Colon (tissue), 2 donors: Measurements from ENCODE around the gene NTF3.

Source experiments
- FAIRE-seq: peaks from 2 replicates; lab custom pipeline; 2012; peaks lifted over from hg19 to GRCh38; lab: Jason Lieb, UNC
- donor health status: control.
- donor health status: control.

NTF3 gene

DNA sequence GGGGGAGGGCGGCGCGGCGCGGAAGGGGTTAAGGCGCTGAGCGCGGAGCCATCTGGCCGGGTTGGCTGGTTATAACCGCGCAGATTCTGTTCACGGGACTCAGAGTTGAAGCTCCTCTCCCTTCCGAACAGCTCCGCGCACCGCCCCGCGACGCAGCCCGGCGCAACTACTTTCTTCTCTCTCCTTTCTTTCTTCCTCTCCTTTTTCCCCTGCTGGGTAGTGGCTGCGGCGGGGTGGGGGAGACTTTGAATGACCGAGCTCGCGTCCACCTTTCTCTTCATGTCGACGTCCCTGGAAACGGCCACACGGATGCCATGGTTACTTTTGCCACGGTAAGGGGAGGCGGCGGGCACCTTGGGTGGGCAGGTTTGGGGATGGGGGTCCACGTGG lies at the start of gene NTF3:
NTF3 (plus strand) TSS at position 98 of the 390 bp plus-strand sequence; CDS start at position 315, 217 bp downstream.
- no peak for FAIRE-seq

GRCh38 chr12:5384015-5384414 lies 47.9 kb upstream of the NTF3 start:
- no peak for FAIRE-seq

- no peak for FAIRE-seq
These were observed 43.0 kb upstream of the NTF3 start for GRCh38 chr12:5388581-5389535.

GRCh38 chr12:5390174-5390799 lies 41.6 kb upstream of the NTF3 start:
- no peak for FAIRE-seq

GRCh38 chr12:5391653-5392052 lies 40.3 kb upstream of the NTF3 start:
- no peak for FAIRE-seq

GRCh38 chr12:5392961-5393360 lies 38.9 kb upstream of the NTF3 start:
- no peak for FAIRE-seq

DNA sequence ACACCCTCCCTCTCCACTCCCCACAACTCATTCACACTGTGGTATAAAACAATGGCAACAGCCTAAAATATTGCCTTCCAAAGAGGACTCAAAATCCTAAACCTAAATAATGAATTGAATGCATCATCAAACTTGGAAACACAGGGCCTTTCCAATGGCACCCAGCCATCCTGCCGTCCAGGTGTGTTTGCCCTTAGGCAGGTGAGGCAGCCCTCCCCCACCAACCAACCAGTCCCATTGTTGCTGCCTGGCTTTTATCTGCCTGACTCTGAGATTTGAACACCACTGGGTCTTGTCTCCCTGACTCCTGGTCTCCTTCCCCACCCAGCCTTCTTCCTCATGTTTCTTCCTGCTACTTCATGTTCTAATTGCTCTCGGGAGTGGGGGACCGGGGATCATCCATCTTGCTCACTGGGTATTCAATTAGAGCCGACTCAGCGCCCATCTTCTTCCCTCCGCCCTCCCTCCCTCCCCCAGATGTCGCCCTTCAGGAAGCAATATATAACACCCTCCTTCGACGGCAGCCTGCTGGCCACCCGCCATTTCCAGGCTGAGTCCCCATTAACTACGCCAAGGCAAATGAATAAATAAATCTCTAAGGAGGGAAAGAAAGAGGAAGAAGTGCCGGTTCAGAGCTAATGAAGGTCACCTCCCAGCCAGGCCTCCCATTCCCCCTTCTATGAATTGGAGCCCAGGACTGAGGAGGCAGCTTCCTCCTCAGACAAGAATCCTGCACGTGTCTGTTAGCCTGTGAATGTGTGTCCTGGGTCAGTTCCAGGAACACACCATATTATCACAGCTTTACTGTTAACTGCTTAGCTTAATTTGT lies 36.3 kb upstream of the NTF3 start:
- FAIRE-seq, result no peak

DNA sequence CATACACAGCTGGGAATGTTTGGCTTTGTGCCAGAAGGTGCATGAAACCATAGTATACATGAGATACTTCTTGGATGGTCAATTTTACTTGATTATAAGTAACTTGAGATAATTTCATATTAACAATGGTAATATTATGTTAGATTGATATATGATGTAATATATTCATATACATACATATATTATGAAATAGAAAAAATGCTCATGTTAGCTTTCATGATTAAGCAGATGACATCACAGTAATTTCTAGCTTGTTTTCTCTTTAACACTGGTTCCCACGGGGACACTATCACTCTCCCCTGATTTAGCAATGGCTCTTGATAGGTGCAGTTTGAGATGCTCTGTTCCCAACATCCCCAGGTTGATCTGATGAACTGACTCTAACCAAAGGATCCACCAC lies 35.4 kb upstream of the NTF3 start:
- FAIRE-seq, result no peak

GRCh38 chr12:5399266-5399665 lies 32.6 kb upstream of the NTF3 start:
- FAIRE-seq, result no peak

DNA sequence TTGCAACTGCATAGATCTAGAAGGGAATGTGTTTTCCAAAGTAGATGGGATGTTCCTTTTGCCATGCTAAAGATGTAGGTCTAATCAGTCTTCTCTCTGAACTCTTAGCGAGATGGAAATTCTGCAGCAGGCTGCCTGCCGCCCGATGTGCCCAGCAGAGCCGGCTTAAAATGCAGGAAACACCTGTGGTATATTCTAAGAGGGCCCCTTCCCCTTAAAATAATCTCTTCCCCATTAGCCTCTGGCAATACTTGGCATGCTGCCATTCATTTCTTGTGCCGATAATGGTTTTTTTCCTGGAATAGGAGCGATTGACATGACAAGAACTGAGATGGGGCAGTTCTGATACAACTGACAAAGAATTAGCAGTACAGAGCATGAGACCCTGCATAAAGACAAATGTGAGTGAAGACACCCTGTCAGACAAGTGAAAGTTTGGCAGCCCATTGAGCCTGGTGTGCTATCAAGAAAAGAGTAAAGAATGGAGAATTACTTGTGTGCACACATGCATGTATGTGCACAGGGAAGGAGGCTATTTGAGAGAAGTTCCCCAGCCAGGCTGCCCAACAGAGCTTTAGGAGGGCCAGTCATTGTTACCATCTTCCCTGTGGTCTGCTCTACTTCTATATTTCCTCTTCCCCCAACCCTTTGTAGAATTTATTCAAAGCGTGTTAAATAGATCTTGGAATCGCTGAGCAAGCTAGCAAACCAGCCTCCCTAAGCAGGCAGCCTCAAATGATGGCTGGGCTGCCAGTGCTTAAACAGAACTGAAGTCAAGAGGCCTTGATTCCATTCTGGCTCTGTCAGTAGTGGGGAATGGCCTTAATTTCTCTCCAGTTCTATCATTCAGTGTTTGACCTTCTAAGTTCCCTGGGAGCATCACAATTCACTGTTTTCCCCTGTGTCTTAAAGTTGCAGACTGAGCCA lies 29.6 kb upstream of the NTF3 start:
- FAIRE-seq, result no peak

DNA sequence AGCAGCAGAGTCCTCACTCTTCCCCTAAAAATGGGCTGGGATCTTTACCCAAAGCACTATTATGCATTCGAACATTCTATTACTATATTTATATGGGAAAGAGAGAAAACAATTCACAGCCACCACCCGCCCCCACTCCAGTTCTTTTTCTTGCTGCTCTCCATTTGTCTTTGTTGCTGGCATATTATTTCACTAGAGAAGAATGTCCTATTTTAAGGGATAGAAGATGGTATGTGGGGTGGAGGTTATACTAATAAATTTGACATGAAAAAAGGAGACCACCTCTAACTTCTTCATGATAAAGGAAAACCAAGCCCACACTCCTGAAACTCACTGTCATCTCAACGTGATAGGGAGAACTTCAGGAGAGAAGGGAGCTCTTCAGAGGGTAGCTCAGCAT lies 28.5 kb upstream of the NTF3 start:
- FAIRE-seq, result no peak

DNA sequence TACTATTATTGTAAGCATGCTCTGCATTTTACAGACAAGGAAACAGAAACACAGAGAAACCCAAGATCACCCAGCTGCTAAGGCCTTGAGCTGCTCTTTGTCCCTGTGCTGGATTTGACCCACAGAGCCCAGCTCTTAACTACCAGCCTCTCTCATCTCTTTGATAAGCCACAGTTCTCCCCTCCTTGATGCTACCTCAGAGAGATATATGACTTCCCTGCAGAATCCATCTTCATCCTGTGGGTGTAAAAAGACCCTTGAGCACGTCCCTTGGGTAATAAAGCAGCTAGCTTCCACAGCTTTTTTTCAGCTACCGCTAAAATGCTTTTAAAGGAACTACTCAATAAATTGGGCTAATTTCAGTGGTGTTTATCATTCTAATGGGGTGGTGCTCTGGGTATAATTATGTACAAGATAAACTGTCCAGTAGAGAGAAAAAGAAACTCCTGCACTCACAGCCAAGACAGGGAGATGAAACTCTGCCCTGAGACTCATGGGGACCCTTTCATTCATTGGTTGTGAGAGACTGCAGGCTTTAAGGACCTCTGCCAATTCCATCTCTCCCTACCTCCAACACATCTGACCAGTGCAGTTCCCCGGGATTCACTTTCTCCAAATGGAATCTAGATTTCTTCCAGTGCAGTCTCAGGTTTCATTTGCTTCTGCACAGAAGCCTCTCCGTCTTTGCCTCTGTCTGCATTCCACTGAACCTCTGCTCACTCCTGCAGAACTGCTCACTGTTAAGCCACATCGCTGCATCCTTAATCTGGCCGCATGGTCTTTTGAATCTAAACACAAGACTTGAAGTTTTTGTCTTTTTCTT lies 24.7 kb upstream of the NTF3 start:
- no peak for FAIRE-seq

- no peak for FAIRE-seq
These were observed 22.3 kb upstream of the NTF3 start for GRCh38 chr12:5409619-5410018.

DNA sequence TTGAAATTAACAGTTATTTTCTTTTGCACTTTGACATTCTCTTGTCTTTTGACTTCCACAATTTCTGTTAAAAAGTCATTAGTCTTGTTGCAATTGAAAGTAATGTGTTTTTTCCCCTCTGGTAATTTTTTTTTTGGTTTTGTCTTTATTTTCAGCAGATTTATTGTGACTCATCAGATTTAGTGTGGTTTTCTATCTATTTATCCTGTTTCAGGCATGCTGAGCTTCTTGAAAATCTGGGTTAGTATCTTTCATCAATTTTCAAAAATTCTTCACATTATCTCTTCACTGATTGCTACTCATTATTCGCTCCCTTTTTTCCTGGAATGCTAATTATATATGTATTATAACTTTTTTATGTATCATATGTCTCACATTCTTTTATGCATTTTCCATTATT lies 15.3 kb upstream of the NTF3 start:
- FAIRE-seq, result no peak

DNA sequence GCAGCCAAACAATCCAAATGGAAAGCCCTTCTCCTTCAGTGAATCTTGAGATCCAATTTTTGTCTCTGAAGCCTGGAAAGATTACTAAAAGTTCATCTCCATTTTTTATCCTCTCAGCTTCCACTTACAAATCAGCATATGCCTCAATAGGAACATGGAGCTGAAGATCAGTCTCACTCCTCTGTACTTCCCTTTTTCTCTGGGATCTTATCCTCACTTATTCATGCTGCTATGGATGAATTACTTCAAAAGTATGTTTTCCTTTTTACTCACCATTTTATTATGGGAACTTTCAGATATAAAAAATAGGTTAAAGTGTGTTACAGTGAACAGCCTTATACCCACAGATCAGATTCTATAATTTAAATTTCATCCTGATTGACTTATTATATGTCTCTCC lies 14.4 kb upstream of the NTF3 start:
- FAIRE-seq, result no peak

GRCh38 chr12:5428332-5429221 lies 3.3 kb upstream of the NTF3 start:
- no peak for FAIRE-seq

DNA sequence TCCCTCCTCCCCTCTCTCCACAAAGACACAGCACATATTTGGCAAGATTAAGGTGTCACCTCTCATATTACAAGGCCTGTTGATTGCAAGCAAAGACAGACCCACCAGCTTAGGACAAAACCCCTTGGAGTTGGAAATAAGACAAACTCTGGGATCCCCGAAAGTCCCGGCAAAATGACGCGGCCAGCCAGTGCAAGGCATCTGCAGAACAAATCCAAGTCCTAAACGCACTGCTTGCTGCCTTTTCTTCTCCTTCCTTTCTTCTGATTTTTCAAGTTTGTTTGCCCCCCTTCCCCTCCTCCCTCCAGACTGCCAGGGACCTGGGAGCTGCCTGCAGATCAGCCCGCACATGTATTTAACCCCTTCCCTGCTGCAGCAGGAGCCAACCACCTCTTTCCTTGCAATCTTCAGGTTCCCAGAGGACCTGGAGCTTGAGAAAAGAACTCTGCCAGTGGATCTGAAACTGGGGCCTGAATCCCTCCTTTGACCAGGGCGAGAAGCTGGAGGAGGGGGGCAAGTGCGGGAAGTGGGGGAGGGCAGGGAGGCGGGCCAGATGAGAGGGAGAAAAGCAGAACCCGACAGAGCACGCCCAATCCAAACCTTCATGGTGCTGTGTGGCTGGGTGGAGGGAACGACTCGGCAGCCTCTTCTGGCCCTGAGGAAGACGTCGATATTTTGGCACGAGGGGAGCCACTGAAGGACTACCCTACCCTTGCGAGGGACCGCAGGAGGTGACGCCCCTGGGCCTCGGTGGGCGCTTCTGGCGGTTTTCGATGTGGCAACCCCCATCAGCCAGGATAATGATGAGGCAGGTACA lies 2.0 kb upstream of the NTF3 start:
- FAIRE-seq, result no peak
